Body of pancreas (tissue), 4 donors: ENCODE results near the gene NHERF1.

Experiments used
- CTCF ChIP-seq, 7 experiments: fragments of 450-650 bp in 4 of 7; fragments of 200-600 bp in 3 of 7; sonication (generic) in 3 of 7; IDR thresholded peaks; one replicate each; pipeline ENCODE4 v1.5.1; 2016 to 2019; ENCODE audit warnings: antibody characterized with exemption in 7 of 7
- POLR2A ChIP-seq, 3 donors: fragments of 450-650 bp; IDR thresholded peaks; one replicate each; pipeline ENCODE4 v1.6.1; 2016; ENCODE audit warnings: antibody characterized with exemption in 3 of 3, mild to moderate bottlenecking in 2 of 3

DNA sequence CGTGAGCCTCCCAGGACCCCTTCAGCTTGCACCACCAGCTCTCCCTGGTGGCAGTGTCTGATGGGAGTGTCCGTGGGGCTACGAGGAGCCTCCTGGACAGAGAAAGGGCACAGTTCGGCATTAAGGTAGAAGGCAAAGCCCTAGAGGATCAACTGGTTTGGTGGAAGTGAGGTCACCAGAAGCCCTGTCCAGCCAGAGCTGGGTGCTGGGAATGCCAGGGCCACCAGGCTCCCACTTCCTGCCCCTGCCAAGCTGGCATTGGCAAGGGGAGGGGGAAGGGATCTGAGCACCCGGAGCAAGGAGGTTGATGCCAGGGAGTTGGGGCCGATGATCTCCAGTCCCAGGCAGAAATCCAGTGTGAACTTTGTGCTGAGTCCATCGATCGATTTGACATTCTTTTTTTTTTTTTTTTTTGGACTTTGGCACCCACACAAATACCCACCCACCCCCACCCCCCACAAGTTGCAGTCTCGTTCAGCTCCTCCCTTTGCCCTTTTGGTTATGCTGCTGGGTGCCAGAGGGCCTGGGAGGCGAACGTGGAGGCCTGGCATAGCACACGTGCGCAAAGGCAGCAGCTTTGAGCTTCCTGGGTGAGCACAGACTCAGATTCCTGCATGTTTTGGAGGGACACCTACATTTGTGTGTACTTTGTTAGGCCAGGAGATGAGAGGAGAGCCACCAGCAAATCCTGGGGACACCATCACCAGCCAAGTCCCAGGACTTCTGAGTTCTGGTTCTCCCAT is 2.1 kb downstream of the NHERF1 start:
- TF ChIP-seq CTCF (IDR thresholded peaks at IDR 0.05) (peak in 3 of 7 experiments; percentile 15 to 24 (median 21)), POLR2A (IDR thresholded peaks at IDR 0.05) (peak; percentile 94 to 97 (median 97))
